ENCODE data around the gene GORASP2.

- no peak for TF ChIP-seq CTCF (IDR thresholded peaks at IDR 0.05)
- TF ChIP-seq POLR2AphosphoS5 (IDR thresholded peaks at IDR 0.05), result no peak
- TF ChIP-seq POLR2A (IDR thresholded peaks at IDR 0.05), result no peak
- no peak for TF ChIP-seq EP300 (IDR thresholded peaks at IDR 0.05; ENCODE audit: low read depth)
Measured at GRCh38 chr2:170922634-170923494, 6.2 kb upstream of the GORASP2 start.

Data from transverse colon (tissue), 4 donors.